Endothelial cell of umbilical vein (primary cell): ENCODE results near the gene GJB4. TPM values are rescaled to one million over a fixed set of nuclear protein-coding genes. Genes with fewer than 3 reads are reported as not detected.

ENCODE experiments used
- BruUV-seq: library from RNA; stranded (reverse); fragments of 400-500 nt; replicated peaks from 2 replicates; lab custom pipeline; 2021; lab: Mats Ljungman, UMichigan
- CTCF ChIA-PET: fragments of 300-600, 350-600 bp; sonication (Branson Sonifier 250); formaldehyde crosslinking; loops from one replicate; lab custom pipeline; 2021; ENCODE audit warnings: antibody characterized with exemption, inconsistent platforms; lab: Charles Lee
- POLR2A ChIA-PET: fragments of 300-600, 350-600 bp; sonication (Branson Sonifier 250); formaldehyde crosslinking; loops from one replicate; lab custom pipeline; 2021; ENCODE audit warnings: antibody characterized with exemption, inconsistent platforms; lab: Charles Lee
- DNase-seq: peaks from one replicate; pipeline ENCODE4 v3.0.0-alpha.2; 2011; ENCODE audit warnings: low read depth, low spot score
- FAIRE-seq: peaks from 2 replicates; lab custom pipeline; 2011; peaks lifted over from hg19 to GRCh38; lab: Jason Lieb, UNC
- H2AFZ ChIP-seq: 2 replicates; pipeline ENCODE4 v1.6.0; 2012; ENCODE audit warnings: low read depth, low read length, control low read depth, inconsistent platforms
- H3K27ac ChIP-seq: 2 replicates; pipeline ENCODE4 v1.5.1; 2011; ENCODE audit warnings: low read depth, mild to moderate bottlenecking, control low read depth, low read length, moderate library complexity; ENCODE audit not compliant: insufficient read depth
- H3K27me3 ChIP-seq, 2 experiments: 2 replicates each; pipeline versions ENCODE4 v1.6.0 to v1.6.1; 2011; ENCODE audit warnings: low read length in 2 of 2, mixed read lengths in 1 of 2; ENCODE audit not compliant: control insufficient read depth in 2 of 2, insufficient read depth in 2 of 2
- H3K36me3 ChIP-seq, 2 experiments: 2 replicates in 1 of 2; 3 replicates in 1 of 2; pipeline ENCODE4 v1.5.1; 2011; ENCODE audit warnings: low read length in 2 of 2, mild to moderate bottlenecking in 1 of 2, moderate library complexity in 1 of 2; ENCODE audit not compliant: control insufficient read depth in 2 of 2, insufficient read depth in 2 of 2; ENCODE audit errors: extremely low read depth in 1 of 2
- H3K4me1 ChIP-seq: 3 replicates; pipeline ENCODE4 v1.5.1; 2011; ENCODE audit warnings: mild to moderate bottlenecking, low read length; ENCODE audit not compliant: control insufficient read depth, insufficient read depth; ENCODE audit errors: extremely low read depth
- H3K4me2 ChIP-seq: 2 replicates; pipeline ENCODE4 v1.6.1; 2011; ENCODE audit warnings: low read length, control low read depth, mixed read lengths; ENCODE audit not compliant: insufficient read depth
- H3K4me3 ChIP-seq, 3 experiments: fragments of 200-600 bp in 1 of 3; sonication (generic), shearing (Covaris generic) in 1 of 3; replicated peaks in 1 of 3; 2 replicates each; pipeline ENCODE4 v1.5.1; 2011 to 2016; ENCODE audit warnings: control low read depth in 3 of 3, low read length in 3 of 3, mild to moderate bottlenecking in 2 of 3, inconsistent platforms in 1 of 3, low read depth in 1 of 3, moderate library complexity in 1 of 3; ENCODE audit not compliant: insufficient read depth in 1 of 3
- H3K79me2 ChIP-seq: 2 replicates; pipeline ENCODE4 v1.6.0; 2012; ENCODE audit warnings: low read length, inconsistent platforms; ENCODE audit not compliant: control insufficient read depth, insufficient read depth
- H3K9ac ChIP-seq: replicated peaks from 2 replicates; pipeline ENCODE3; 2011; ENCODE audit warnings: low read length, control low read depth; ENCODE audit not compliant: insufficient read depth; ENCODE audit errors: extremely low read depth
- H3K9me1 ChIP-seq: replicated peaks from 3 replicates; pipeline ENCODE4 v1.6.0; 2011; ENCODE audit warnings: mild to moderate bottlenecking, low read length; ENCODE audit not compliant: control insufficient read depth, insufficient read depth; ENCODE audit errors: extremely low read depth
- H3K9me3 ChIP-seq: replicated peaks from 2 replicates; pipeline ENCODE4 v1.5.1; 2012; ENCODE audit warnings: low read length, inconsistent platforms; ENCODE audit not compliant: control insufficient read depth, insufficient read depth
- H4K20me1 ChIP-seq: replicated peaks from 2 replicates; pipeline ENCODE3; 2011; ENCODE audit warnings: mild to moderate bottlenecking, low read length; ENCODE audit not compliant: control insufficient read depth, insufficient read depth; ENCODE audit errors: extremely low read depth
- CTCF ChIP-seq, 2 donors: IDR thresholded peaks; 1 replicate in 1 of 2; 2 replicates in 1 of 2; pipeline ENCODE4 v1.5.1; 2011; ENCODE audit warnings: low read length in 2 of 2, mild to moderate bottlenecking in 2 of 2, moderate library complexity in 2 of 2, control low read depth in 1 of 2, inconsistent platforms in 1 of 2, low read depth in 1 of 2; ENCODE audit not compliant: insufficient read depth in 1 of 2; ENCODE audit errors: extremely low read depth in 1 of 2
- EZH2 ChIP-seq: IDR thresholded peaks from 2 replicates; pipeline ENCODE4 v1.6.1; 2012; ENCODE audit warnings: borderline replicate concordance, low read depth, mild to moderate bottlenecking, moderate library complexity, low read length, inconsistent platforms; ENCODE audit not compliant: severe bottlenecking
- FOS ChIP-seq: IDR thresholded peaks from 2 replicates; pipeline ENCODE4 v1.6.1; 2011; ENCODE audit warnings: mild to moderate bottlenecking, low read length, moderate library complexity, borderline replicate concordance; ENCODE audit not compliant: insufficient read depth
- GATA2 ChIP-seq: IDR thresholded peaks from 2 replicates; pipeline ENCODE4 v1.7.0; 2011; ENCODE audit warnings: low read depth, mild to moderate bottlenecking, moderate library complexity, mixed read lengths, low read length; ENCODE audit not compliant: insufficient read length, insufficient read depth
- JUN ChIP-seq: IDR thresholded peaks from 2 replicates; pipeline ENCODE4 v1.6.1; 2011; ENCODE audit warnings: borderline replicate concordance, low read depth; ENCODE audit not compliant: insufficient read length, insufficient read depth
- MAX ChIP-seq: IDR thresholded peaks from 2 replicates; pipeline ENCODE4 v1.6.1; 2011; ENCODE audit not compliant: insufficient read depth, insufficient read length
- MYC ChIP-seq: IDR thresholded peaks from one replicate; pipeline ENCODE4 v1.6.1; 2011; ENCODE audit warnings: mild to moderate bottlenecking, low read depth, low read length
- POLR2A ChIP-seq: IDR thresholded peaks from 2 replicates; pipeline ENCODE4 v1.6.1; 2012; ENCODE audit warnings: low read depth, mild to moderate bottlenecking, control low read depth, low read length
- POLR2AphosphoS5 ChIP-seq: IDR thresholded peaks from 2 replicates; pipeline ENCODE4 v1.6.1; 2012; ENCODE audit warnings: low read depth, mild to moderate bottlenecking, control low read depth, low read length, moderate library complexity; ENCODE audit not compliant: insufficient read depth
- dilution Hi-C: fragments of 300-500 bp; cut with MboI; formaldehyde crosslinking; loops from one replicate; pipeline ENCODE4 v1.15.0; 2019; ENCODE audit warnings: low sequenced_read_pairs; ENCODE audit not compliant: extremely low pct_ligation_motif_present
- intact Hi-C: fragments of 100-400 bp; cut with micrococcal nuclease; formaldehyde crosslinking; loops from one replicate; pipeline ENCODE4 v1.10.0; 2022
- polyA plus RNA-seq, 4 experiments: library from polyadenylated mRNA; depleted of rRNA in 3 of 4; stranded (reverse) in 3 of 4; unstranded in 1 of 4; fragments of >200 nt; gene quantifications; 2 replicates each; pipeline versions ENCODE4 v1.2.1 to v1.2.3, GENCODE V29; 2011 to 2012; ENCODE audit warnings: missing spikeins in 1 of 4
- total RNA-seq: library from RNA; stranded (reverse); gene quantifications from 2 replicates; pipeline ENCODE4 v1.2.3, GENCODE V29; 2021

GJB4 gene
- total and polyA plus RNA-seq, 2 donors (not counting 3 experiments of a cell fraction or from before 2014, with no cell fraction given) = not detected

- no peak overlapping the region for H3K27ac ChIP-seq
- ChIA-PET CTCF (no interaction called here), POLR2A (no interaction called here)
- no peaks in the 10 kb centered on the region for H3K9me3 ChIP-seq
- no peaks in the 10 kb centered on the region for H3K9me1 ChIP-seq
- no peaks in the 10 kb centered on the region for H3K27me3 ChIP-seq
- no TSS peak for BruUV-seq
- no peak overlapping the region for H3K9ac ChIP-seq
- dilution Hi-C loops (no loop called here), intact Hi-C loops (no loop called here)
- no peak overlapping the region for H3K4me2 ChIP-seq
- no peaks in the 10 kb centered on the region for H3K4me1 ChIP-seq
- H2AFZ ChIP-seq = no peak overlapping the region
- no peak for TF ChIP-seq JUN
- no peak for TF ChIP-seq CTCF (IDR thresholded peaks at IDR 0.05; ENCODE audit: extremely low read depth in 1 of 2, insufficient read depth in 1 of 2, low read depth in 1 of 2, low read length in 2 of 2)
- no peak for TF ChIP-seq MYC
- no peak for TF ChIP-seq POLR2A
- TF ChIP-seq POLR2AphosphoS5 = no peak
- no peak for TF ChIP-seq GATA2
- no peak for TF ChIP-seq MAX
- TF ChIP-seq FOS = no peak
- no peak for TF ChIP-seq EZH2
- H3K36me3 ChIP-seq = no peaks in the 10 kb centered on the region
- no peaks in the 10 kb centered on the region for H4K20me1 ChIP-seq
- DNase-seq = no peak
- no peaks in the 10 kb centered on the region for H3K79me2 ChIP-seq
- H3K4me3 ChIP-seq = no peak overlapping the region
- no peak for FAIRE-seq
Measured at GRCh38 chr1:34712007-34712688, 47.4 kb upstream of the GJB4 start.
